Panc1 (cell line): ENCODE data around the gene HNRNPA1L2. TPM values are rescaled to one million over a fixed set of nuclear protein-coding genes. Genes with fewer than 3 reads are reported as not detected.

ENCODE experiments used
- ATAC-seq: fragments of 200-7000 bp; cut with Tn5 transposase; 2 replicates; pipeline ENCODE4 v1.9.1; 2020; ENCODE audit warnings: mild to moderate bottlenecking, moderate library complexity
- BruUV-seq: library from RNA; stranded (reverse); fragments of 400-500 nt; replicated peaks from 2 replicates; lab custom pipeline; 2021; lab: Mats Ljungman, UMichigan
- CTCF ChIA-PET: fragments of 300-600 bp; sonication (Branson Sonifier 250); formaldehyde crosslinking; loops from one replicate; lab custom pipeline; 2022; ENCODE audit warnings: antibody characterized with exemption; lab: Charles Lee
- POLR2A ChIA-PET: fragments of 300-600 bp; sonication (Branson Sonifier 250); formaldehyde crosslinking; loops from one replicate; lab custom pipeline; 2022; ENCODE audit warnings: antibody characterized with exemption; lab: Charles Lee
- DNase-seq: peaks from one replicate; pipeline ENCODE4 v3.0.0-alpha.2; 2010; ENCODE audit warnings: low read depth, low spot score
- H3K27ac ChIP-seq: 2 replicates; pipeline ENCODE4 v1.5.1; 2011; ENCODE audit warnings: mild to moderate bottlenecking, low read length, inconsistent platforms
- H3K27me3 ChIP-seq: fragments of 200-500 bp; sonication (Bioruptor generic); 2 replicates; pipeline ENCODE4 v1.6.0; 2014; ENCODE audit warnings: low read length, inconsistent platforms; ENCODE audit not compliant: control insufficient read depth, insufficient read depth
- H3K36me3 ChIP-seq: fragments of 200-500 bp; sonication (Bioruptor generic); 2 replicates; pipeline ENCODE4 v1.5.1; 2014; ENCODE audit warnings: inconsistent platforms, mild to moderate bottlenecking, low read length, moderate library complexity; ENCODE audit not compliant: control insufficient read depth, insufficient read depth
- H3K4me1 ChIP-seq: 2 replicates; pipeline ENCODE4 v1.5.1; 2011; ENCODE audit warnings: inconsistent platforms, mild to moderate bottlenecking, low read length, moderate library complexity; ENCODE audit not compliant: control insufficient read depth, insufficient read depth
- H3K4me3 ChIP-seq, 2 experiments: 2 replicates each; pipeline ENCODE4 v1.5.1; 2011 to 2012; ENCODE audit warnings: low read depth in 2 of 2, low read length in 2 of 2, mild to moderate bottlenecking in 2 of 2, inconsistent platforms in 1 of 2, moderate library complexity in 1 of 2
- H3K9me3 ChIP-seq: fragments of 200-500 bp; sonication (Bioruptor generic); 2 replicates; pipeline ENCODE4 v1.5.1; 2014; ENCODE audit warnings: low read depth, mild to moderate bottlenecking, inconsistent platforms, low read length, moderate library complexity; ENCODE audit not compliant: control insufficient read depth, insufficient read depth
- POLR2AphosphoS5 ChIP-seq: IDR thresholded peaks from 2 replicates; pipeline ENCODE4 v1.6.1; 2012; ENCODE audit warnings: mild to moderate bottlenecking, low read depth, low read length, moderate library complexity
- SIN3A ChIP-seq: IDR thresholded peaks from 2 replicates; pipeline ENCODE4 v1.6.1; 2012; ENCODE audit warnings: low read depth, mild to moderate bottlenecking, low read length, moderate library complexity, borderline replicate concordance; ENCODE audit not compliant: insufficient read depth
- TCF7L2 ChIP-seq: IDR thresholded peaks from 2 replicates; pipeline ENCODE4 v1.6.1; 2011; ENCODE audit warnings: mild to moderate bottlenecking, low read depth, low read length, inconsistent platforms
- in situ Hi-C: cut with HindIII; loops from 2 replicates; pipeline ENCODE4 v1.10.0; 2016; ENCODE audit warnings: low sequenced_read_pairs, low pct_unique_long_range_greater_than_20kb
- intact Hi-C: fragments of 100-400 bp; cut with micrococcal nuclease; formaldehyde crosslinking; loops from one replicate; pipeline ENCODE4 v1.10.0; 2022; ENCODE audit not compliant: unreplicated experiment
- total RNA-seq: library from RNA; stranded (reverse); gene quantifications from one replicate; pipeline ENCODE4 v1.2.1, GENCODE V29; 2021; ENCODE audit not compliant: unreplicated experiment
- TF ChIP-seq, protein P1 (sequence below): fragments of 450-650 bp; IDR thresholded peaks from 2 replicates; pipeline ENCODE4 v1.5.1; 2017; ENCODE audit warnings: mild to moderate bottlenecking
- TF ChIP-seq, protein P2 (sequence below), 2 experiments: IDR thresholded peaks; 2 replicates each; pipeline ENCODE4 v1.6.1; 2011 to 2012; ENCODE audit warnings: low read depth in 2 of 2, control low read depth in 1 of 2, low read length in 1 of 2, mild to moderate bottlenecking in 1 of 2, moderate library complexity in 1 of 2; ENCODE audit not compliant: insufficient read depth in 1 of 2

The HNRNPA1L2 gene
- total RNA-seq, 1 experiment from 2014 or later: 3.2 TPM

DNA sequence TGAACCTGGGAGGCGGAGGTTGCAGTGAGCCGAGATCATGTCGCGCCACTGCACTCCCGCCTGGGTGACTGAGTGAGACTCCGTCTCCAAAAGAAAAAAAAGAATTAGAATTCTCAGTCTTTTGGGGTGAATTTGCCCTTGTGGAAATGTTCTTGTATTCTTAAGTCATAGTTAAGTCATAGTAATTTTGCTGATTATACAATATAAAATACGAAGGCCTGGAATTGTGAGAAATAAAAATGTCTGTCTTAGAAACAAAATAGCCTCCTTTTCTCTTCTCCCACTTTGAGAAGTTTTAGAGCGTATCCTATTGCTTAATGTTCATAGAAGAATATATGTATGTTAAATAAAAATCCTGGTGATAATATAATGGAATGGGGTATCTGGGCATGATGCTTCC is 28.5 kb downstream of the HNRNPA1L2 start:
- ATAC-seq: no peak
- Histone ChIP-seq H3K4me3 (no peak overlapping the region), H3K4me1 (no peaks in the 10 kb centered on the region), H3K27ac (no peak overlapping the region), H3K9me3 (no peaks in the 10 kb centered on the region), H3K27me3 (no peaks in the 10 kb centered on the region), H3K36me3 (peaks cover 19% of the 10 kb centered on the region)
- intact Hi-C loops: no loop called here
- TF ChIP-seq TCF7L2 (no peak), POLR2AphosphoS5 (no peak), SIN3A (no peak)
- TF ChIP-seq, protein P1, sequence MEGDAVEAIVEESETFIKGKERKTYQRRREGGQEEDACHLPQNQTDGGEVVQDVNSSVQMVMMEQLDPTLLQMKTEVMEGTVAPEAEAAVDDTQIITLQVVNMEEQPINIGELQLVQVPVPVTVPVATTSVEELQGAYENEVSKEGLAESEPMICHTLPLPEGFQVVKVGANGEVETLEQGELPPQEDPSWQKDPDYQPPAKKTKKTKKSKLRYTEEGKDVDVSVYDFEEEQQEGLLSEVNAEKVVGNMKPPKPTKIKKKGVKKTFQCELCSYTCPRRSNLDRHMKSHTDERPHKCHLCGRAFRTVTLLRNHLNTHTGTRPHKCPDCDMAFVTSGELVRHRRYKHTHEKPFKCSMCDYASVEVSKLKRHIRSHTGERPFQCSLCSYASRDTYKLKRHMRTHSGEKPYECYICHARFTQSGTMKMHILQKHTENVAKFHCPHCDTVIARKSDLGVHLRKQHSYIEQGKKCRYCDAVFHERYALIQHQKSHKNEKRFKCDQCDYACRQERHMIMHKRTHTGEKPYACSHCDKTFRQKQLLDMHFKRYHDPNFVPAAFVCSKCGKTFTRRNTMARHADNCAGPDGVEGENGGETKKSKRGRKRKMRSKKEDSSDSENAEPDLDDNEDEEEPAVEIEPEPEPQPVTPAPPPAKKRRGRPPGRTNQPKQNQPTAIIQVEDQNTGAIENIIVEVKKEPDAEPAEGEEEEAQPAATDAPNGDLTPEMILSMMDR: no peak
- TF ChIP-seq, protein P2, sequence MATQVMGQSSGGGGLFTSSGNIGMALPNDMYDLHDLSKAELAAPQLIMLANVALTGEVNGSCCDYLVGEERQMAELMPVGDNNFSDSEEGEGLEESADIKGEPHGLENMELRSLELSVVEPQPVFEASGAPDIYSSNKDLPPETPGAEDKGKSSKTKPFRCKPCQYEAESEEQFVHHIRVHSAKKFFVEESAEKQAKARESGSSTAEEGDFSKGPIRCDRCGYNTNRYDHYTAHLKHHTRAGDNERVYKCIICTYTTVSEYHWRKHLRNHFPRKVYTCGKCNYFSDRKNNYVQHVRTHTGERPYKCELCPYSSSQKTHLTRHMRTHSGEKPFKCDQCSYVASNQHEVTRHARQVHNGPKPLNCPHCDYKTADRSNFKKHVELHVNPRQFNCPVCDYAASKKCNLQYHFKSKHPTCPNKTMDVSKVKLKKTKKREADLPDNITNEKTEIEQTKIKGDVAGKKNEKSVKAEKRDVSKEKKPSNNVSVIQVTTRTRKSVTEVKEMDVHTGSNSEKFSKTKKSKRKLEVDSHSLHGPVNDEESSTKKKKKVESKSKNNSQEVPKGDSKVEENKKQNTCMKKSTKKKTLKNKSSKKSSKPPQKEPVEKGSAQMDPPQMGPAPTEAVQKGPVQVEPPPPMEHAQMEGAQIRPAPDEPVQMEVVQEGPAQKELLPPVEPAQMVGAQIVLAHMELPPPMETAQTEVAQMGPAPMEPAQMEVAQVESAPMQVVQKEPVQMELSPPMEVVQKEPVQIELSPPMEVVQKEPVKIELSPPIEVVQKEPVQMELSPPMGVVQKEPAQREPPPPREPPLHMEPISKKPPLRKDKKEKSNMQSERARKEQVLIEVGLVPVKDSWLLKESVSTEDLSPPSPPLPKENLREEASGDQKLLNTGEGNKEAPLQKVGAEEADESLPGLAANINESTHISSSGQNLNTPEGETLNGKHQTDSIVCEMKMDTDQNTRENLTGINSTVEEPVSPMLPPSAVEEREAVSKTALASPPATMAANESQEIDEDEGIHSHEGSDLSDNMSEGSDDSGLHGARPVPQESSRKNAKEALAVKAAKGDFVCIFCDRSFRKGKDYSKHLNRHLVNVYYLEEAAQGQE (IDR thresholded peaks at IDR 0.05; ENCODE audit: insufficient read depth in 1 of 2, low read depth in 2 of 2, low read length in 1 of 2): no peak
- POLR2A ChIA-PET: no interaction called here
- BruUV-seq: no TSS peak
- in situ Hi-C loops: no loop called here
- DNase-seq: no peak
- CTCF ChIA-PET: no interaction called here

DNA sequence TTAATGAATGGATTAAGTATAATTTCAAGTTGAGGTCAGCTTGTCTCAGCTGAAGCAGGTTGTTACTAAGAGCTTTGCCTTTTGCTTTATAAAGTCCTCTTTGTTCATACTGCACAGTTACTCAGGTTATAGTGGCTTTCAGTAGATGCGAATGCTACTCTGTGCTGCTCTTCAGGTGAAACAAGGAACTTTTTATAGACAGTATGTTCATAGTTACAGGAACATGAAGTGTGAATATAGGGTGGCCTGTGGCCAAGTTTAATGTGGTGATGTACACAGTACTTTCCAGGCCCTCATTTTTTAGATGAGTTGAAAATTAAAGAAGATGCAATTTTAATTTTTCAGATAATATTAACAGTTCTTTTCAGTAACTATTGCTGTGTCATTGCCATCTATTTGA is 31.2 kb downstream of the HNRNPA1L2 start:
- ChIA-PET CTCF (no interaction called here), POLR2A (no interaction called here)
- TF ChIP-seq TCF7L2 (no peak), POLR2AphosphoS5 (no peak), SIN3A (no peak)
- TF ChIP-seq, protein P1: no peak
- TF ChIP-seq, protein P2 (IDR thresholded peaks at IDR 0.05; ENCODE audit: insufficient read depth in 1 of 2, low read depth in 2 of 2, low read length in 1 of 2): no peak
- Histone ChIP-seq H3K4me3 (no peak overlapping the region), H3K27me3 (no peaks in the 10 kb centered on the region), H3K27ac (no peak overlapping the region), H3K9me3 (no peaks in the 10 kb centered on the region), H3K4me1 (no peaks in the 10 kb centered on the region), H3K36me3 (peaks cover 9% of the 10 kb centered on the region)
- no peak for ATAC-seq
- no peak for DNase-seq
- no TSS peak for BruUV-seq
- in situ Hi-C loops: no loop called here
- intact Hi-C loops: no loop called here
